NOMO-1 treated with dmso at 0.1 percent for 144 hours (cell line): ENCODE measurements around the gene FLVCR2.
A peak's percentile ranks its signal among the peaks of the same experiment; 100 is the strongest.

Source experiments
- DNase-seq: peaks from one replicate; lab custom pipeline; 2025; ENCODE audit not compliant: unreplicated experiment; lab: John Stamatoyannopoulos, UW

Gene FLVCR2

DNA sequence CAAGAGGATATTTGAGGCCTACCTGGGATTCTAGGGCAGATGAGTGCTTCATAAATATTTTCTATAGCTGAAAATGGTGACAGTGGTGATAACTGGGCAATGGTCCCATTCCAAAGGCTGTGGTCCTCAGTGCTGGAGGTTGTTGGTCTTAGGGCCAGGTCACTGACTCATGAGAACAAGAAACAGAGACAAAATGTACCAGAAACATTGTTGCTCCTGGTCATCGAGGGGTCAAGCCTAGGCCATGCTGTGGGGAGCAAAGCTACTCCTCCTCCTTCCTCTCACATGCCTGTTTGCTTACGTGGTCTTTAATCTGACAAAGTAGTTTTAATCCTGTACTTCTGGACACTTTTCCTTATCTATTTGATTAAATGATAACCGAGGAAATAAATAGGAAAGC is 48.4 kb downstream of the FLVCR2 start:
- no peak for DNase-seq

DNA sequence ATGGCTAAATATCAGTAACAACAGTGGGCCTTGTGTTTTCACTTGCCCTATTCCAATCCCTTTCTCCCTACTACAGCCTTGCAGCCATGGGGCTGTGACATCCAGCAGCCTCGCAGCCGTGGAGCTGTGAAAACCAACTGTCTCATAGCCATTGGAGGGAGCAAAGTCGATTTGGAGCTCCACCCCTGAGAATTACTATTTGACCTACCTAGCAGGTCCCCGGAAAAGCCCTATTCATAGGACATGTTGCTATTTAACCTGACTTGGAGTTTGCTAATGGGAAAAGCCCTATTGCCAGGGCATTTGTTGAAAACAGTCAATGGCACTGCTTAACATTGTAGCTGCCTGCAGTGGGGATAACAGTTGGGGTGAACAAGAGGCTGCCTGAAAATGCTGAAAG is 49.0 kb downstream of the FLVCR2 start:
- DNase-seq: no peak

DNA sequence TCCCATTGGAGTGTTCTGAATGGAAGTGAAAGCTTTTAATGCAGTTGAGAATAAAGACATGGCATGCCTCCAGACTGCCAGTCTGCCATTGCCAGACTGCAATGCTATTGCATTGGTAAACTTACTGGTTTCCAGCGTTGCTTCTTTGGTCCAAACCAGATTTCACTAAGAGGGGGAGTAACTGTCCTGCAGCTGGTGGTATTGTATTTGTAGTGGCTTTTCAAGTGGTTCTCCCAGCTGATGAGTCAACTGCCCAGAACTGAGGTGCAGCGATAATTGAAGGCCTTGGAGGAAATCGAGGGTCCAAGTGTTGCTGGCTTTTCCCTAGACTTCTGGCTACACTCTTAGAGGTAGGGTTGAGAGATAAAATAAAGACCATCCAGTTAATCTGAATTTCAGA is 50.4 kb downstream of the FLVCR2 start:
- DNase-seq: no peak

DNA sequence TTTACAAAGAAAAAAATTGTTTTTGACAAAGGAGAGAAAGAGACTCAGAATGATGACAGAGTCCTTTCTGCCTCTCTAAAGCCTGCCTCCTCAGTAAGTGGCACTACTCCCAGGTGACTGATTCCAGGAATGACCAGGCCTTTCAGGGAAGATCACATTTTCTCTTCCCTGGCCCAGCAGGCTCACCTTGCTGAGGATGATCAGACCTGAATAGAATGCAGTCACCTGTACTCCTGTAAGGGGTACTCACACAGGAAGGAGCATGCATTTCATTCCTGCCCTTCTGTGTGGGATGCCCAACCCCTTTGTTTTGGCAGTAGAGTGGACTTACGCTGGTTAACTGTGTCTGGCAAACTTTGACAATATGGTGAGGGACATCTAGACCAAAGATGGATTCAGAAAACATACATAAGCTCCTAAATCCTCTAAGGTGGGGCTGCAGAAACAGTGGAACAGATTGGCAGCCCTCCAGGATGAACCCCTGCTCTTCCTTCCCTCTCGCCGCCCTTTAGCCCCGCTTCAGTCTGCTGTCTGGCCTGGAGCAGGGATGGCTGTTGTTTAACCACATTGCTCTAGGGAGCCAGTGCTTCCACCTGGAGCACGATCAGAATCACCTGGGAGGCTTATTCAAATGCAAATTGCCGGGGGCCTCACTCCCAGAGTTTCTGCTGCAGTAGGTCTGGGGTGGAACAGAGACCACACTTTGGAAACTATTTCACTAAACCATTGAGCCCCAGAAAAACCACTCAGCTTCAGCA is 52.5 kb downstream of the FLVCR2 start:
- no peak for DNase-seq

DNA sequence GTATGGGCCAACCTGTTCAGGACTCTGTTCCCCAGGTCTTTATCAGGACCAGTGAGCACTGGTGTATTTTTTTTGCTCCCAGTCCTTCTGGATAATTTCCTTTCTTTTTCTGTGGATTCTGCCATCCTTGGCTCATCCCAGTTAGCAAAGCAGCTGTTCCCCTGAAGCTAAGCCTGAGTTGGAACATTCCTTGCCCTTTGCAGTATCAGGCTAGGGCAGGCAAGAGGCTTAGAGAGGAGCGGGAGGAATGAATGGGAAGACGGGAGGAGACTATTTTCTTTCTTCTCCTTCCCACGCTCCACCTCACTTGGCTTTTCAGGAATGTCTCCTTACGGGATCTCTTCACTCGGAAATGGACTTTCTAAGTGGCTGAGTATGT is 53.0 kb downstream of the FLVCR2 start:
- DNase-seq: no peak

DNA sequence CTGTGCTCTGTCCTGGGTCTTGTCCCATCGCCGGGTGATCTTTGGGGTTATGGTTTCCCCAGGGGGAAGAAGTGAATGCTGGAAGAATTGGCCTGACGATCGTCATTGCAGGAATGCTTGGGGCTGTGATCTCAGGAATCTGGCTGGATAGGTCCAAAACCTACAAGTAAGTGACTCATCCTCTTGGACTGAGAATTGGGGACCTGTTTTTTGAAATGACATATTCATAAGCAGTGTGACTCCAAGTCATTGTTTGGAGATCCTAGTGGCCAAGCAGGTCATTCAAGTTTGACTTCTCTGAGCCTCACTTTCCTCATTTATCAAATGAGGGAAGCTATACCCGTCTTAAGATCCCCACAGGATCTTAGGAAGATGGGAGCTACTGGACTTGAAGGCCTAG is 56.4 kb downstream of the FLVCR2 start:
- DNase-seq: no peak

DNA sequence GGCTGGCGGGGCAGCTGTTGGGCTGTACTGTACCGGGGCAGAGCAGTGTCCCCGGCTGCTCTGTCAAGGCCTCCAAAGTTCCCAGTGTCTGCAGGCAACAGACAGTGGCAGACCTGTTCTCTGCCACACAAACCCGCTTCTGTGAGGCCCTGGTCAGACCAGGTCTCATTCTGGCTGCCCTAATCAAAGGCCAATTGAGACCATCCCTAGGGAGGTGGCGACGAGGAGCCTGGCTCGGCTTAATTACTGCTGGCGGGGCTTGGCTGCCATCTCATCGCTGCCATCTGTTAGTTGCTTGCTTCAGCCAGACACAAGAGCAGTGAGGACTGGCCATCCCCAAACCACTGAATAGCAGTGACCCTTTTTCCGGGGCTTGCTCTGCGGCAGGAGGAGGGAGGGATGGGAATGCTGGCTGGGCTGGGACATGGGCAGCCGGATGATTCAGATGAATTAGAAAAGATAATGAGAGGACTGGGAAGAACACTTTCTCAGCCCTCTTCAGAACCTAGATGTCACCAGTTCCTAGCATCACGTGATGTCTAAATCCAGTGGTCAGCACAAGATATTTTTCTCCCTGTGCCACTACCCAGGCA is 57.8 kb downstream of the FLVCR2 start:
- DNase-seq: no peak

DNA sequence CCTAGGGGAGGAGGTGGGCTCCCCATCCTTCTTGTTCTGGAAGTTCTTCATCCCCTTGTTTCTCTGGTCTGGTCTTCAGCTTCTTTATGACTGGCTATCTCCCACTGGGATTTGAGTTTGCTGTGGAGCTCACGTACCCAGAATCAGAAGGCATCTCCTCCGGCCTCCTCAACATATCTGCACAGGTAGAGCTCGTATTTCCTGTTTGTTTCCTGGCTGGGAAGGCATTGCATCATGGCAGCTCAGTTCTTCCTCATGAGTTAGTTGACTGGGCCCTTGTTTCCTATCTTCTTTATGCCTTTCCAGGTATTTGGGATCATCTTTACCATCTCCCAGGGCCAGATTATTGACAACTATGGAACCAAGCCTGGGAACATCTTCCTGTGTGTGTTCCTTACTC is 62.5 kb downstream of the FLVCR2 start:
- no peak for DNase-seq

DNA sequence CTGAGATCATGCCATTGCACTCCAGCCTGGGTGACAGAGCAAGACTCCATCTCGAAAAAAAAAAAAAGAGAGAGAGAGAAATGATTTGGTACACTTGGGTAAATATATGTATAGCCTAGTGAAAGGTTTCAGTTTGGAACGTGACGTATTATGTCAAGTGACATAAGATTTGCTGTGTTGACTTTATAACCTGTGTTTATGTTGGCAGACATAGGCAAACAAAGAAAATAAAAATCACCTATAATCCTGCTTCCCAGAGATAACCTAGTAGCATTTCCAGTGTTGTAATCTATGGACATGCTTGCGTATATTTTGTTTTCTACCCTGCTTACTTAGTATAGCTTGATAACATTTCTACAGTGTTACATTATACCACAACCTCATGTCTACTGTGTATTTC is 65.6 kb downstream of the FLVCR2 start:
- no peak for DNase-seq

DNA sequence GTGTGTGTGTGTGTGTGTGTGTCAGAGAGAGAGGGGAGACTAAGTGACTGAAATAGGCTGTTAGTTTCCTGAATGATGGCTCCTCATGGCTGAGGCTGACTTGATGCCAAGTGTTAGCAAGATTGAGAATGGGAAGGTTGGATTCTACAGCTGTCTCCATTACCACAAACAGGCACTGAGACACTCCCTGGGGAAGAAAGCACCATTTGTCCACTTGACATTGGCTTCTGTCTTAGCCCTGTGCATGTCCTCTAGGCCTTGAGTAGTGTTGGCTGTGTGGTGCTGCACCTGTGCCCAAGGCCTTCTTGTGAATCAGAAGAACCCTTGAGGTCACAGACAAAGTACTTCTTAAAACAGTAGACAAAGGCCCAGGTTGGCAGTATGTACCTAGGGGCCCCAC is 66.6 kb downstream of the FLVCR2 start:
- DNase-seq: no peak

DNA sequence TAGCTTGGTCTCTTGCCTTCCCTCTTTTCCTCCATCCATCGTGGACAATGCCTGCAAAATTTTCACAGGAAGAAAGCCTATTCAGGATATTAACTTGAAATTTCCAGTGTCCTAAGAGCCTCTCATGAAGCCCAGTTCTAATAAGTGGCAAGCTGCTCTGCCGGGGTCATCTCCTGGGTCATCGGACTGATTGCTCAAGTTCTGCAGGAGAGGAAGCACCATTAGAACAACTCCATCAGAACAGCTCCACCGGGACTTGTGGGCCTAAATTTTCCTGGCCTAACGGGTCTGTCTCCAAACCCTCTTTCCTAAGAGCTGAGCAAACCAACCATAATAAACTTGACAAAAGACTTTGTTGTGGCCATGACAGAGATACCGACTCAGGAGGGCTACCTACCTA is 68.3 kb downstream of the FLVCR2 start:
- no peak for DNase-seq

DNA sequence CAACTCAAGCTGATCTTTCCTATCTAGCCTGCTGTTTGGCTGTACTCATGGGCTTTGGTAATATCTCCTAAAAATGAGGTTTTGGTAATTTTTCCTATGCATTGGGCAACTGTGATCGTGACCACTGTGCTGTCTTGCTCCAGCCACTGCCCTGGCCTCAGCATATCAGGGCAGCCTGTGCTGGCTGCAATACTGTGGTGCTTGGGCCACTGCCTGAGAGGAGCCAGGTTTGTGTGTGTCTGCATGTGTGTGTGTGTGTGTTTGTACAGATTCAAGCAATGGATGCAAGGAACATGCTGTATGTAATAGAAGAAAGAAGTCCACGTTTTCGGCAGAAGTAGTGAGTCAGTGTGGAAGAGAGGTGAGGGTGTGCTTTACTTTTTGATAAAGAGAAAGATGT is 69.2 kb downstream of the FLVCR2 start:
- DNase-seq: no peak

DNA sequence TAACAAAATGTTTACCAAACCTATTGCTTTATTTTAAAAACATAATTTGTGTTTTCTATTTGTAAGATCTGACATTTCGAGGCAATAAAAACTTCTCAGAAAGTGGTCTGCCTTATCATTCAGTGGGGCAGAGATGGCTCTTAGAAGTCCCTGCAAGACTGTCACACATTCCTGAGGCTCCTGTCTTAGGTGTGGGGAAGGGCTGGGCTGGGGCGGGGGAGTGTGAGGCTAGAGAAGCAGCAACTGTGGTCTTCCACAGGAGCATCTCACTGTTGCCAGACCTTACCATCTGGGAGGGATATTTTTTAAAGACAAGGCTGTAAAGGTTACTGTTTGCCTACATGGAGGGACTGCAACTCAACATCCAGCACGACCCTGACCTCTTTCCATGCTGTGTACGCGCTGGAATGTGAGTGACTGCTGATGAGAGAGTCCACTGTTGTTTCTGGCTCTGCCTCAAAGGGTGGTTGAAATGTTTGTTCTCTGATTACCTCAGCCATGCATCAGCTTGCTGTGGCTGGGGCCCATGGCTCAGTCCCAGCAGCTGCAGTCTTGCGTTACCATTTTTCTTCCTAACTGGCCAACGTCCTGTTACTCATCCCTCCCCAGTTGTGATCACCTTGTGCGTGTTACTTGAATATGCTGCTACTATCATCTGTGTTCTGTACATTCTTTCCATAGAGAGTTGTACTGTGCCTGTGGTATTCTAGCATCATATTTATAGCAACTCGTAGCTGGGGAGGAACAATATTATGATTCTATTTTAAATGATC is 69.8 kb downstream of the FLVCR2 start:
- no peak for DNase-seq

DNA sequence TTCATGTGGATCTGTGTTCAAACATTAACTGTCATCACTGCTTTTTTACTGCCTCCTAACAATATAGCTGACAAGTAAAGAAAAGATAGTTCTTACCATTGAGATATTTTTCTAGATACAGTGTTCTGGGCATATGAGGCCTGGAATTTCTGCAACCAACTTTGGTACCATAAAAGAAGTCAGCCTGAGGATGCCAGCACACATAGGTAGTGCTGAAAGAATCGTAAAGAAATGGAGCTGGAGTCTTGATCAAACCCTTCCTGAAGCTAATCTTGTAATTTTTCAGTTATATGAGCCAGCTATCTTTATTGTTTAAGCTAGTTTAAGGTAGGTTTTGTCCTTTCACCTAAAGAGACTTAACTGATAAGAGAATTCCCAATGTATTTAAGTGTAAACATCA is 70.9 kb downstream of the FLVCR2 start:
- DNase-seq: no peak

DNA sequence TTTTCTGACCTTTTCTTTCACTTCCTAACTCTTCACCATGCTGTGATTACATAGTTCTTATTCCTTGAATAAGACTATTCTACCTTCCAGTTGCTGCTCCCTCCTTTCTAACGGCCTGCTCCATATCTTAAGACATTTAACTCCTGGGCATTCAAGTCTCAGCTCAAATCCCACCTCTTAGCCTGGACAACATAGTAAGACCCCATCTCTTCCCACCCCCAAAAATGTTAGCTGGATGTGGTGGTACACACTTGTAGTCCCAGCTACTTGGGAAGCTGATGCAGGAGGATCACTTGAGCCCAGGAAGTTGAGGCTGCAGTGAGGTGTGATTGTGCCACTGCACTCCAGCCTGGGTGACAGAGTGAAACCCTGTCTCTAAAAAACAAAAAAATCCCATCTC is 71.4 kb downstream of the FLVCR2 start:
- DNase-seq: no peak

DNA sequence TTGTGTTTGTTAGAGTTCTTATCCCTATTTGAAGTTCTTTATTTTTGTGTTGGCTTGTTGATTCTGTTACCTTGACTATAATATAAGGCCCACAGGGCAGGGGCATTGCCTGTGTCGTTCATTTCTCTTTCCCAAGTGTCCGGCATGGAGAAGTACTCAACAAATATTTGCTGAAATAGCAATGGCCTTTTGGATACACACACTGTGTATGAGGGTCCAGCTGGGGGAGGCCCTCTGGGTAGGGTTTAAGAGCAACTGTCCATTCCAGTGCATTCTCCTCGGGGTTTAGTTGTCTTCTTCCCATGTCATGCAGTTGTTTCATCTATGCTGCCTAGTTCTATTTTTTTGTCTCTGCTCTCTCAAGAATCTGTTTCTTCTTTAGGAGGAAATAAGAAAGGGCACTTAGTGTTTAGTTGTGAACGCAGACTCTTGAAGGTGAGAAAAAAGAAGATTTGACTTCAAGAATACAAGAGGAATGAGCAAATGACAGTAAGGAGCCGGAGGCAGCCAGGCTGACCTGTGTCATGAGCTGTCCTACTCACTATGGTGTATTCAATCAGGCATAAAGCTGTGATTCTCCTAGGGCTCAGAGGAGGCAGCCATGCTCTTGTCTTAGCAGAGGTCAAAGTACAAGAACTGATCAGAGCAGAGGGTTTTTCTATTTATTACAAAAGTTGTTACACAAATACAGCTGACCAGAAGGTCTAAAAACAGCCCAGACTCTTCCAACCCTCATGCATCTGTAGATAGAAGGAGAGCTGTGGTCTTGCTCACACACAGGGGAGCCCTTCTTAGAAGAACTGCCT is 72.0 kb downstream of the FLVCR2 start:
- DNase-seq: no peak

DNA sequence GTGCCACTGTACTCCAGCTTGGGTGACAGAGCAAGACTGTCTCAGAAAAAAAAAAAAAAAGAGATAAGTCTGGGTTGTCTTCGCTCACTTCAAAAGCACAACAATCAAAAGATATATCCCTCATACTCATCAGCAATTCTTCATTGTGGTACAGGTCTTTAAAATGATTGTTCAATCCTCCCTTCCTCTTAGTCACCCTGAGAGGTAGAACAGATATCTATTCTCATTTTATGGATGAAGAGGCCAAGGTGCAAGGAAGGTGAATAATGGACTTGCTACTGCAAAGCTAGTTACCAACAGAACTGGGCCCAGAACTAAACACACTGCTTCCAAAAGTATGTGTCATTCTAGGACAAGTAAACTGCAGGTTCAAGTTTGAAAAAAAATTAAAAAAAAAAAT is 75.1 kb downstream of the FLVCR2 start:
- DNase-seq: no peak

DNA sequence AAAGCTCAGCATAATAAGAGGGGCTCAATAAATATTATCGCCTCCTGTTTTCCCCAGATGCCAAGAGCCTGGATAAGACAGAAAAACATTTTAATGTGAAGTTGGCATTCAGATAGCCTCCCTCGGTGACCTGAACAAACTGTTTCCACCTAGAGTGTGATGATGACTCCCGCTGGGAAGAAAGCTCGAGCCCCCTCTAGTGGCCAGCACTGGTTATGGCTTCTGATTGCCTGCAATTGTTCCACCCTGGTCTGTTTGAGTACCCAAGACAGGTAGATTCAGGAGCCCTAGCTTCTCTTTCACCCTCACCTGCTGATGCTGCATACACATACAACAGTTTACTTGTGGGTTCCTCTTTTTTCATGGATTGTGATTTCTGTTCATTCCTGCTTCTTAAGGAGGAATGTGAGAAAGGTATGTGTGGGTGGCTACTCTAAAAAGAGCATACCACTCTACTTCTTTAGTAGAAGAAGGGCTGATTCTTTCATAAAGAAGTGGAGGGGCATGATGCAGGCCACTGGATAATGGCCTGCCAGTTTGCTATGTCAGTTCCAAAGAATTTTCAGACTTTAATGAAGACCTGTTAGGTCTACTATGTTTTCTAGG is 75.8 kb downstream of the FLVCR2 start:
- DNase-seq: peak; percentile 44

DNA sequence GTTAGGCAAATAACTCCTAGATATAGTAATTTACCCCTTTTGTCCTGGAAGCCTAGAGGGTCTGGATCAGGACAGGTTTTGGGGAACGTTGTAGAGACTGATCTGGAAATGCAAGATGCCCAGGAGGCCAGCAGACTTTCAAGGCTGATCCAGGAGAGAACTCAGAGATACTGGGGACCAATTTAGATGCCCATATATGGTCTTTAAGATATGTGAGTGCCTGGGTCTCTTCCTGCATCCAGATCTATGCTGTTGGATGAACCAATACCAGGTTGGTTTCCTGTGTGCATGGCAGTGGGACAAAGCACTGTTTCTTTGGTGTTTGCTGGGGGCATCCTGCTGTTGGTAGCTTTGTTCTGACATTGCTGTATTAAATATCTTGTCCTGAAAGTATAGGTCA is 76.8 kb downstream of the FLVCR2 start:
- DNase-seq: no peak

DNA sequence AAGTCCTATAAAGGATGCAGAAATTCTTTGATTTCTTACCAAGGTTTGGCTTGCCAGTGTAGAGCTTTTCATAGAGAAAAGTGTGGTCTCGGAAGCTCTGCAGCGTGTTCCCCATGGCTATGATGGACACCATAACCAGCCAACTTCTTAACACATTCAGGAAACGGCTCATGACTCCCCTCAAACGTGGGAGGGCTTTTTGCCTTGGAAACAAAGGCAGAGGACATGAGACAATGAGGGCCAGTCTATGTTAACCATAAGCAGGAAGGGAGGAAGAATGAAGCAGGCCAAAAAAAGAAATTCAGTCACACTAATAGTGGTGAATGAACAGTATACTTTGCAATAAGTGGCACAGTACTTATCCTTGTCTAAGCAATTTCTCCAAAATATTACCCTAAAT is 78.9 kb downstream of the FLVCR2 start:
- DNase-seq: no peak

DNA sequence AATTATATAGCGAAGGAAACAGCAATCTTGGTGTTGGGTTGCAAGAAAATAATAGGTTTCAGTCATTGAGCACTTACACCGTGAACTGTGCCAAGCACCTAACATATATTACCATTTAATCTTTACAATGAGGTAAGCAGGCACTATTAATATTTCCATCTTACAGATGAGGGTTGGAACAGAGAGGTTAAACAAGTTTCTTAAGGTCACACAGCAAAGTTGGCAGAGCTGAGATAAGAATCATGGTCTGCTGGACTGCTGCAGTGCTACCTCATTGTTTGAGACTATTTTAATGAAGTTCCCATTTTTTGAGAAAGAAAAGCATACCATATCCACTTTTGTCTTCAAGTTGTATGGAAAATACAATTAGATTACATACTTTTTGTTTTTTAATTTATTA is 80.5 kb downstream of the FLVCR2 start:
- no peak for DNase-seq
